ENCODE measurements around the gene GRIK5.
A peak's percentile ranks its signal among the peaks of the same experiment; 100 is the strongest.

GRIK5 gene

DNA sequence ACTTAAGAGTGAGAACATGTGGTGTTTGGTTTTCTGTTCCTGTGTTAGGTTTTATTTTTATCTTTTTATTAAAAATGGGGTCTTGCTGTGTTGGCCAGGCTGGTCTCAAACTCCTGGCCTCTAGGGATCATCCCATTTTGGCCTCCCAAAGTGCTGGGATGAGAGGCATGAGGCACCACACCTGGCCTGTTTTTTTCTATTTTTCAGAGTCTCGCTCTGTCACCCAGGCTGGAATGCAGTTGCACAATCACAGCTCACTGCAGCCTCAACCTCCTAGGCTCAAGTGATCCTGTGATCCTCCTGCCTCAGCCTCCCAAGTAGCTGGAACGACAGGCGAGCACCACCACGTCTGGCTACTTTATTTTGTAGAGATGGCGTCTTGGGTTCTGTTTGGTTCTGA, 13.5 kb upstream of the GRIK5 start:
- CTCF ChIA-PET = interaction anchor here (0.6 kb wide), 2 partner anchors 53 to 510 kb away, joined by 3 read pairs; no protein-coding TSS in a partner anchor
- Histone ChIP-seq H3K36me3 (ENCODE audit: control insufficient read depth in 2 of 2, insufficient read depth in 1 of 2, low read length in 2 of 2) (peaks cover 38 to 39% of the 10 kb centered on the region in 2 experiments), H3K4me1 (ENCODE audit: control insufficient read depth, insufficient read depth, low read length) (no peaks in the 10 kb centered on the region), H3K4me3 (ENCODE audit: low read depth, low read length) (no peak overlapping the region), H3K27ac (ENCODE audit: extremely low read depth, low read depth, low read length) (no peak overlapping the region), H3K9me3 (ENCODE audit: control insufficient read depth, insufficient read depth, low read depth, low read length) (no peaks in the 10 kb centered on the region)
- TF ChIP-seq, protein P1, sequence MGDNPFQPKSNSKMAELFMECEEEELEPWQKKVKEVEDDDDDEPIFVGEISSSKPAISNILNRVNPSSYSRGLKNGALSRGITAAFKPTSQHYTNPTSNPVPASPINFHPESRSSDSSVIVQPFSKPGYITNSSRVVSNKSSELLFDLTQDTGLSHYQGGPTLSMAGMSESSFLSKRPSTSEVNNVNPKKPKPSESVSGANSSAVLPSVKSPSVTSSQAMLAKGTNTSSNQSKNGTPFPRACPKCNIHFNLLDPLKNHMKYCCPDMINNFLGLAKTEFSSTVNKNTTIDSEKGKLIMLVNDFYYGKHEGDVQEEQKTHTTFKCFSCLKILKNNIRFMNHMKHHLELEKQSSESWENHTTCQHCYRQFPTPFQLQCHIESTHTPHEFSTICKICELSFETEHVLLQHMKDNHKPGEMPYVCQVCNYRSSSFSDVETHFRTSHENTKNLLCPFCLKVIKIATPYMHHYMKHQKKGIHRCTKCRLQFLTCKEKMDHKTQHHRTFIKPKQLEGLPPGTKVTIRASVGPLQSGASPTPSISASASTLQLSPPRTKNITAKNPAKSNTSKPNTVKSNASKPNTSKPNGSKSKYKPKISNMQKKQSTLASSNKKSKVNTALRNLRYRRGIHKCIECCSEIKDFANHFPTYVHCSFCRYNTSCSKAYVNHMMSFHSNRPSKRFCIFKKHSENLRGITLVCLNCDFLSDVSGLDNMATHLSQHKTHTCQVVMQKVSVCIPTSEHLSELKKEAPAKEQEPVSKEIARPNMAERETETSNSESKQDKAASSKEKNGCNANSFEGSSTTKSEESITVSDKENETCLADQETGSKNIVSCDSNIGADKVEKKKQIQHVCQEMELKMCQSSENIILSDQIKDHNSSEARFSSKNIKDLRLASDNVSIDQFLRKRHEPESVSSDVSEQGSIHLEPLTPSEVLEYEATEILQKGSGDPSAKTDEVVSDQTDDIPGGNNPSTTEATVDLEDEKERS (tag by site-specific recombination; IDR thresholded peaks at IDR 0.05) = 0 out of 2 replicates have a peak, but pooled peaks have one; percentile 49
- TF ChIP-seq ZNF138 (tag by site-specific recombination; IDR thresholded peaks at IDR 0.05; ENCODE audit: borderline replicate concordance) (no peak), ZNF121 (tag by site-specific recombination; IDR thresholded peaks at IDR 0.05) (peak; percentile 97)
- POLR2A ChIA-PET = interaction anchor here (2.4 kb wide), 1 partner anchor 7 kb away, joined by 9 read pairs; the partner anchor contains the start of gene ZNF574

- Histone ChIP-seq H3K27ac (ENCODE audit: extremely low read depth, low read depth, low read length) (peak overlapping the region; percentile 44; the same call in 1 of the 2 replicates), H3K36me3 (ENCODE audit: control insufficient read depth in 2 of 2, insufficient read depth in 1 of 2, low read length in 2 of 2) (peaks cover 45 to 49% of the 10 kb centered on the region in 2 experiments), H3K4me1 (ENCODE audit: control insufficient read depth, insufficient read depth, low read length) (peaks cover 11% of the 10 kb centered on the region), H3K9me3 (ENCODE audit: control insufficient read depth, insufficient read depth, low read depth, low read length) (no peaks in the 10 kb centered on the region), H3K4me3 (ENCODE audit: low read depth, low read length) (no peak overlapping the region)
- CTCF ChIA-PET = interaction anchor here (0.6 to 1.3 kb wide), 11 partner anchors 8 to 356 kb away, joined by 3 to 8 read pairs (median 3); partner anchors contain the start of gene POU2F2
- POLR2A ChIA-PET = interaction anchor here (0.6 to 0.8 kb wide), 2 partner anchors 43 to 62 kb away, joined by 3 to 5 read pairs; no protein-coding TSS in a partner anchor
- TF ChIP-seq ZNF433 (tag by site-specific recombination; IDR thresholded peaks at IDR 0.05; ENCODE audit: low read depth) (no peak), GLI2 (tag by site-specific recombination; IDR thresholded peaks at IDR 0.05; ENCODE audit: borderline replicate concordance, low read depth) (no peak), ZNF169 (tag by site-specific recombination; IDR thresholded peaks at IDR 0.05) (no peak), TSHZ1 (tag by site-specific recombination; IDR thresholded peaks at IDR 0.05; ENCODE audit: borderline replicate concordance) (no peak), ZNF610 (tag by site-specific recombination; IDR thresholded peaks at IDR 0.05; ENCODE audit: borderline replicate concordance) (no peak), ZNF654 (tag by site-specific recombination; IDR thresholded peaks at IDR 0.05; ENCODE audit: low read depth) (peak; percentile 50), ZNF202 (tag by site-specific recombination; IDR thresholded peaks at IDR 0.05; ENCODE audit: borderline replicate concordance) (no peak), ZNF843 (tag by site-specific recombination; IDR thresholded peaks at IDR 0.05) (no peak), SETDB1 (IDR thresholded peaks at IDR 0.05; ENCODE audit: insufficient read length, low read length) (no peak), ZNF530 (tag by site-specific recombination; IDR thresholded peaks at IDR 0.05; ENCODE audit: low read depth) (no peak), CTCF (tag by site-specific recombination; IDR thresholded peaks at IDR 0.05) (peak; percentile 75), ZNF76 (tag by site-specific recombination; IDR thresholded peaks at IDR 0.05; ENCODE audit: borderline replicate concordance, low read depth) (no peak), ZNF560 (tag by site-specific recombination; IDR thresholded peaks at IDR 0.05; ENCODE audit: borderline replicate concordance) (no peak), ZBTB21 (tag by site-specific recombination; IDR thresholded peaks at IDR 0.05) (no peak), ZNF664 (tag by site-specific recombination; IDR thresholded peaks at IDR 0.05) (peak; percentile 20; the same call in 1 of the 2 replicates), ZEB2 (tag by site-specific recombination; IDR thresholded peaks at IDR 0.05) (0 out of 2 replicates have a peak, but pooled peaks have one; percentile 16), ZNF548 (tag by site-specific recombination; IDR thresholded peaks at IDR 0.05) (no peak), ZNF2 (tag by site-specific recombination; IDR thresholded peaks at IDR 0.05) (no peak), ZNF37A (tag by site-specific recombination; IDR thresholded peaks at IDR 0.05) (no peak), ZSCAN4 (tag by site-specific recombination; IDR thresholded peaks at IDR 0.05) (no peak), ZIC2 (tag by site-specific recombination; IDR thresholded peaks at IDR 0.05) (no peak), ZNF341 (tag by site-specific recombination; IDR thresholded peaks at IDR 0.05; ENCODE audit: low read depth) (no peak)
These were observed 11.7 kb upstream of the GRIK5 start for GRCh38 chr19:42081584-42082203.
